Esophagus muscularis mucosa (tissue), 4 donors: ENCODE data around the gene C9orf85.

Experiments used
- EP300 ChIP-seq: sonication (generic); formaldehyde crosslinking; IDR thresholded peaks from one replicate; pipeline ENCODE4 v1.6.1; 2017; ENCODE audit warnings: antibody characterized with exemption
- POLR2A ChIP-seq: fragments of 450-650 bp; IDR thresholded peaks from one replicate; pipeline ENCODE4 v1.6.1; 2017; ENCODE audit warnings: antibody characterized with exemption, moderate library complexity, mild to moderate bottlenecking, low read depth
- TF ChIP-seq, protein P1 (sequence below), 3 experiments: fragments of 200-600 bp in 2 of 3; fragments of 450-650 bp in 1 of 3; sonication (generic) in 2 of 3; IDR thresholded peaks; one replicate each; pipeline ENCODE4 v1.5.1; 2017 to 2019; ENCODE audit warnings: antibody characterized with exemption in 3 of 3, mild to moderate bottlenecking in 2 of 3, moderate library complexity in 1 of 3

GRCh38 chr9:71981944-71982343 lies 70.5 kb downstream of the C9orf85 start:
- TF ChIP-seq EP300 (no peak), POLR2A (no peak)
- TF ChIP-seq, protein P1, sequence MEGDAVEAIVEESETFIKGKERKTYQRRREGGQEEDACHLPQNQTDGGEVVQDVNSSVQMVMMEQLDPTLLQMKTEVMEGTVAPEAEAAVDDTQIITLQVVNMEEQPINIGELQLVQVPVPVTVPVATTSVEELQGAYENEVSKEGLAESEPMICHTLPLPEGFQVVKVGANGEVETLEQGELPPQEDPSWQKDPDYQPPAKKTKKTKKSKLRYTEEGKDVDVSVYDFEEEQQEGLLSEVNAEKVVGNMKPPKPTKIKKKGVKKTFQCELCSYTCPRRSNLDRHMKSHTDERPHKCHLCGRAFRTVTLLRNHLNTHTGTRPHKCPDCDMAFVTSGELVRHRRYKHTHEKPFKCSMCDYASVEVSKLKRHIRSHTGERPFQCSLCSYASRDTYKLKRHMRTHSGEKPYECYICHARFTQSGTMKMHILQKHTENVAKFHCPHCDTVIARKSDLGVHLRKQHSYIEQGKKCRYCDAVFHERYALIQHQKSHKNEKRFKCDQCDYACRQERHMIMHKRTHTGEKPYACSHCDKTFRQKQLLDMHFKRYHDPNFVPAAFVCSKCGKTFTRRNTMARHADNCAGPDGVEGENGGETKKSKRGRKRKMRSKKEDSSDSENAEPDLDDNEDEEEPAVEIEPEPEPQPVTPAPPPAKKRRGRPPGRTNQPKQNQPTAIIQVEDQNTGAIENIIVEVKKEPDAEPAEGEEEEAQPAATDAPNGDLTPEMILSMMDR (IDR thresholded peaks at IDR 0.05): no peak
